Liver (tissue), 3 donors: ENCODE measurements around the gene FKBP15.

ENCODE experiments used
- CTCF ChIP-seq: fragments of 150-350 bp; IDR thresholded peaks from 2 replicates; pipeline ENCODE4 v1.5.1; 2017; ENCODE audit warnings: improper control_type of control experiment, low read depth, low read length; ENCODE audit not compliant: missing input control
- GABPA ChIP-seq, 2 donors: IDR thresholded peaks in 1 of 2; conservative IDR thresholded peaks in 1 of 2; 2 replicates each; pipeline ENCODE4 v1.6.1; 2016; ENCODE audit warnings: antibody characterized with exemption in 2 of 2, mild to moderate bottlenecking in 1 of 2, moderate library complexity in 1 of 2
- HNF4G ChIP-seq: IDR thresholded peaks from 2 replicates; pipeline ENCODE4 v1.6.1; 2016; ENCODE audit warnings: antibody characterized with exemption
- RAD21 ChIP-seq, 2 donors: IDR thresholded peaks; 2 replicates each; pipeline ENCODE4 v1.6.1; 2016; ENCODE audit warnings: antibody characterized with exemption in 2 of 2, mild to moderate bottlenecking in 2 of 2
- REST ChIP-seq: IDR thresholded peaks from 2 replicates; pipeline ENCODE4 v1.6.1; 2016; ENCODE audit warnings: antibody characterized with exemption, mild to moderate bottlenecking
- YY1 ChIP-seq: IDR thresholded peaks from 2 replicates; pipeline ENCODE4 v1.6.1; 2016; ENCODE audit warnings: antibody characterized with exemption, mild to moderate bottlenecking
- donor health status: healthy.
- donor health status: healthy.

GRCh38 chr9:113155911-113156588, 65.0 kb downstream of the FKBP15 start:
- no peak for TF ChIP-seq CTCF
- TF ChIP-seq GABPA (IDR thresholded peaks at IDR 0.05 in 1 of 2, conservative IDR thresholded peaks at IDR 0.05 in 1 of 2), result no peak
- no peak for TF ChIP-seq RAD21 (IDR thresholded peaks at IDR 0.05)
- no peak for TF ChIP-seq YY1
- no peak for TF ChIP-seq HNF4G
- no peak for TF ChIP-seq REST
